Measurements from ENCODE around the gene BBS9. TPM values are rescaled to one million over a fixed set of nuclear protein-coding genes. Genes with fewer than 3 reads are reported as not detected.
"Not testable (repeated sequence)": the region's sequence is repeated elsewhere in the genome, so short reads cannot be mapped to it uniquely, and the experiment has no call there.

The BBS9 gene
- total RNA-seq, 6 experiments from 2014 or later = 3.0 to 8.0 (median 6.6) TPM

- 100% methylated on average over 2 of the region's 3 CpGs for WGBS (ENCODE audit: insufficient coverage, low coverage, low lambda C conversion rate, missing lambda C conversion rate)
Measured at GRCh38 chr7:33287738-33288137, 158.4 kb downstream of the BBS9 start.

GRCh38 chr7:33298848-33299247 is 169.5 kb downstream of the BBS9 start:
- Histone ChIP-seq H3K27ac (no peak overlapping the region), H3K4me1 (no peaks in the 10 kb centered on the region), H3K36me3 (no peaks in the 10 kb centered on the region), H3K27me3 (no peaks in the 10 kb centered on the region), H3K4me3 (no peak overlapping the region), H3K9me3 (no peaks in the 10 kb centered on the region)
- TF ChIP-seq POLR2A (IDR thresholded peaks at IDR 0.05) = no peak
- 94% methylated on average over 2 of the region's 2 CpGs for WGBS (ENCODE audit: insufficient coverage, low coverage, low lambda C conversion rate, missing lambda C conversion rate)
- intact Hi-C loops (cut with DNase I) = no loop called here
- no peak for ATAC-seq
- no peak for DNase-seq

More at GRCh38 chr7:33287738-33288137, 158.4 kb downstream of the BBS9 start:
- Histone ChIP-seq H3K4me1 (no peaks in the 10 kb centered on the region), H3K4me3 (no peak overlapping the region), H3K27ac (no peak overlapping the region), H3K27me3 (no peaks in the 10 kb centered on the region), H3K9me3 (no peaks in the 10 kb centered on the region), H3K36me3 (no peaks in the 10 kb centered on the region)
- ATAC-seq = no peak
- TF ChIP-seq POLR2A (IDR thresholded peaks at IDR 0.05) (no peak), CTCF (IDR thresholded peaks at IDR 0.05) (no peak)
- intact Hi-C loops (cut with DNase I) = no loop called here
- DNase-seq = no peak

GRCh38 chr7:33299425-33299824 is 170.1 kb downstream of the BBS9 start:
- Histone ChIP-seq H3K4me1 (no peaks in the 10 kb centered on the region), H3K27ac (no peak overlapping the region), H3K9me3 (no peaks in the 10 kb centered on the region), H3K4me3 (no peak overlapping the region), H3K36me3 (no peaks in the 10 kb centered on the region), H3K27me3 (no peaks in the 10 kb centered on the region)
- 70% methylated on average over 2 of the region's 2 CpGs for WGBS (ENCODE audit: insufficient coverage, low coverage, low lambda C conversion rate, missing lambda C conversion rate)
- ATAC-seq (no peak), DNase-seq (no peak)
- TF ChIP-seq POLR2A (IDR thresholded peaks at IDR 0.05) = no peak
- no peak for TF ChIP-seq CTCF (IDR thresholded peaks at IDR 0.05)
- intact Hi-C loops (cut with DNase I) = no loop called here

GRCh38 chr7:33300131-33300530 is 170.8 kb downstream of the BBS9 start:
- intact Hi-C loops (cut with DNase I) = no loop called here
- no peak overlapping the region for H3K4me3 ChIP-seq
- H3K36me3 ChIP-seq = no peaks in the 10 kb centered on the region
- H3K27me3 ChIP-seq = no peaks in the 10 kb centered on the region
- 100% methylated on average over 1 of the region's 1 CpG for WGBS (ENCODE audit: insufficient coverage, low coverage, low lambda C conversion rate, missing lambda C conversion rate)
- H3K27ac ChIP-seq = no peak overlapping the region
- no peaks in the 10 kb centered on the region for H3K9me3 ChIP-seq
- TF ChIP-seq CTCF (IDR thresholded peaks at IDR 0.05) (no peak), POLR2A (IDR thresholded peaks at IDR 0.05) (no peak)
- no peak for ATAC-seq
- DNase-seq = no peak
- no peaks in the 10 kb centered on the region for H3K4me1 ChIP-seq

- no peaks in the 10 kb centered on the region for H3K4me1 ChIP-seq
- no peaks in the 10 kb centered on the region for H3K36me3 ChIP-seq
- TF ChIP-seq CTCF (IDR thresholded peaks at IDR 0.05) (no peak), POLR2A (IDR thresholded peaks at IDR 0.05) (no peak)
- DNase-seq = no peak
- no peaks in the 10 kb centered on the region for H3K9me3 ChIP-seq
- H3K27me3 ChIP-seq = no peaks in the 10 kb centered on the region
- ATAC-seq = no peak
- intact Hi-C loops (cut with DNase I) = no loop called here
- H3K4me3 ChIP-seq = no peak overlapping the region
- H3K27ac ChIP-seq = no peak overlapping the region
Measured at GRCh38 chr7:33300742-33301141, 171.4 kb downstream of the BBS9 start.

GRCh38 chr7:33303978-33304557 is 174.7 kb downstream of the BBS9 start:
- H3K27ac ChIP-seq; H3K4me1 ChIP-seq; H3K27me3 ChIP-seq; DNase-seq; H3K9me3 ChIP-seq; H3K36me3 ChIP-seq; ATAC-seq; H3K4me3 ChIP-seq; intact Hi-C loops (cut with DNase I): not testable (repeated sequence)
- WGBS (ENCODE audit: insufficient coverage, low coverage, low lambda C conversion rate, missing lambda C conversion rate) = no CpG with 5 or more reads among the region's 33 CpGs

All from right lobe of liver (tissue), 6 donors.